Panc1 (cell line): ENCODE measurements around the gene MYH13. TPM values are rescaled to one million over a fixed set of nuclear protein-coding genes. Genes with fewer than 3 reads are reported as not detected.

Source experiments
- ATAC-seq: fragments of 200-7000 bp; cut with Tn5 transposase; 2 replicates; pipeline ENCODE4 v1.9.1; 2020; ENCODE audit warnings: mild to moderate bottlenecking, moderate library complexity
- BruUV-seq: library from RNA; stranded (reverse); fragments of 400-500 nt; replicated peaks from 2 replicates; lab custom pipeline; 2021; lab: Mats Ljungman, UMichigan
- CTCF ChIA-PET: fragments of 300-600 bp; sonication (Branson Sonifier 250); formaldehyde crosslinking; loops from one replicate; lab custom pipeline; 2022; ENCODE audit warnings: antibody characterized with exemption; lab: Charles Lee
- POLR2A ChIA-PET: fragments of 300-600 bp; sonication (Branson Sonifier 250); formaldehyde crosslinking; loops from one replicate; lab custom pipeline; 2022; ENCODE audit warnings: antibody characterized with exemption; lab: Charles Lee
- DNase-seq: peaks from one replicate; pipeline ENCODE4 v3.0.0-alpha.2; 2010; ENCODE audit warnings: low read depth, low spot score
- H3K27ac ChIP-seq: 2 replicates; pipeline ENCODE4 v1.5.1; 2011; ENCODE audit warnings: mild to moderate bottlenecking, low read length, inconsistent platforms
- H3K27me3 ChIP-seq: fragments of 200-500 bp; sonication (Bioruptor generic); 2 replicates; pipeline ENCODE4 v1.6.0; 2014; ENCODE audit warnings: low read length, inconsistent platforms; ENCODE audit not compliant: control insufficient read depth, insufficient read depth
- H3K36me3 ChIP-seq: fragments of 200-500 bp; sonication (Bioruptor generic); 2 replicates; pipeline ENCODE4 v1.5.1; 2014; ENCODE audit warnings: inconsistent platforms, mild to moderate bottlenecking, low read length, moderate library complexity; ENCODE audit not compliant: control insufficient read depth, insufficient read depth
- H3K4me1 ChIP-seq: 2 replicates; pipeline ENCODE4 v1.5.1; 2011; ENCODE audit warnings: inconsistent platforms, mild to moderate bottlenecking, low read length, moderate library complexity; ENCODE audit not compliant: control insufficient read depth, insufficient read depth
- H3K4me3 ChIP-seq, 2 experiments: 2 replicates each; pipeline ENCODE4 v1.5.1; 2011 to 2012; ENCODE audit warnings: low read depth in 2 of 2, low read length in 2 of 2, mild to moderate bottlenecking in 2 of 2, inconsistent platforms in 1 of 2, moderate library complexity in 1 of 2
- H3K9me3 ChIP-seq: fragments of 200-500 bp; sonication (Bioruptor generic); 2 replicates; pipeline ENCODE4 v1.5.1; 2014; ENCODE audit warnings: low read depth, mild to moderate bottlenecking, inconsistent platforms, low read length, moderate library complexity; ENCODE audit not compliant: control insufficient read depth, insufficient read depth
- CTCF ChIP-seq: fragments of 450-650 bp; IDR thresholded peaks from 2 replicates; pipeline ENCODE4 v1.5.1; 2017; ENCODE audit warnings: mild to moderate bottlenecking
- POLR2AphosphoS5 ChIP-seq: IDR thresholded peaks from 2 replicates; pipeline ENCODE4 v1.6.1; 2012; ENCODE audit warnings: mild to moderate bottlenecking, low read depth, low read length, moderate library complexity
- REST ChIP-seq, 2 experiments: IDR thresholded peaks; 2 replicates each; pipeline ENCODE4 v1.6.1; 2011 to 2012; ENCODE audit warnings: low read depth in 2 of 2, control low read depth in 1 of 2, low read length in 1 of 2, mild to moderate bottlenecking in 1 of 2, moderate library complexity in 1 of 2; ENCODE audit not compliant: insufficient read depth in 1 of 2
- SIN3A ChIP-seq: IDR thresholded peaks from 2 replicates; pipeline ENCODE4 v1.6.1; 2012; ENCODE audit warnings: low read depth, mild to moderate bottlenecking, low read length, moderate library complexity, borderline replicate concordance; ENCODE audit not compliant: insufficient read depth
- TCF7L2 ChIP-seq: IDR thresholded peaks from 2 replicates; pipeline ENCODE4 v1.6.1; 2011; ENCODE audit warnings: mild to moderate bottlenecking, low read depth, low read length, inconsistent platforms
- in situ Hi-C: cut with HindIII; loops from 2 replicates; pipeline ENCODE4 v1.10.0; 2016; ENCODE audit warnings: low sequenced_read_pairs, low pct_unique_long_range_greater_than_20kb
- intact Hi-C: fragments of 100-400 bp; cut with micrococcal nuclease; formaldehyde crosslinking; loops from one replicate; pipeline ENCODE4 v1.10.0; 2022; ENCODE audit not compliant: unreplicated experiment
- total RNA-seq: library from RNA; stranded (reverse); gene quantifications from one replicate; pipeline ENCODE4 v1.2.1, GENCODE V29; 2021; ENCODE audit not compliant: unreplicated experiment

Gene MYH13
- total RNA-seq, 1 experiment from 2014 or later = not detected

GRCh38 chr17:10286324-10286723 lies 86.5 kb downstream of the MYH13 start:
- DNase-seq (no peak), ATAC-seq (no peak)
- TF ChIP-seq SIN3A (no peak), POLR2AphosphoS5 (no peak)
- intact Hi-C loops (no loop called here), in situ Hi-C loops (no loop called here)
- ChIA-PET CTCF (no interaction called here), POLR2A (no interaction called here)
- Histone ChIP-seq H3K27me3 (no peaks in the 10 kb centered on the region; the same call in 1 of the 2 replicates), H3K9me3 (no peaks in the 10 kb centered on the region), H3K36me3 (no peaks in the 10 kb centered on the region), H3K4me3 (no peak overlapping the region), H3K4me1 (no peaks in the 10 kb centered on the region), H3K27ac (no peak overlapping the region)
- no TSS peak for BruUV-seq

GRCh38 chr17:10285896-10286295 lies 86.9 kb downstream of the MYH13 start:
- no peak for ATAC-seq
- no TSS peak for BruUV-seq
- TF ChIP-seq CTCF (no peak), SIN3A (no peak), TCF7L2 (no peak), REST (IDR thresholded peaks at IDR 0.05; ENCODE audit: insufficient read depth in 1 of 2, low read depth in 2 of 2, low read length in 1 of 2) (no peak), POLR2AphosphoS5 (no peak)
- no peak for DNase-seq
- ChIA-PET CTCF (no interaction called here), POLR2A (no interaction called here)
- H3K4me3 ChIP-seq = no peak overlapping the region
- intact Hi-C loops (no loop called here), in situ Hi-C loops (no loop called here)
- H3K4me1 ChIP-seq = no peaks in the 10 kb centered on the region
- H3K27ac ChIP-seq = no peak overlapping the region
- H3K27me3 ChIP-seq = no peaks in the 10 kb centered on the region; the same call in 1 of the 2 replicates
- H3K9me3 ChIP-seq = no peaks in the 10 kb centered on the region
- no peaks in the 10 kb centered on the region for H3K36me3 ChIP-seq

GRCh38 chr17:10280068-10280467 lies 92.7 kb downstream of the MYH13 start:
- ChIA-PET CTCF (no interaction called here), POLR2A (no interaction called here)
- no peaks in the 10 kb centered on the region for H3K36me3 ChIP-seq
- intact Hi-C loops = no loop called here
- no peaks in the 10 kb centered on the region for H3K9me3 ChIP-seq
- no peak overlapping the region for H3K4me3 ChIP-seq
- DNase-seq (no peak), ATAC-seq (no peak)
- in situ Hi-C loops = no loop called here
- no peaks in the 10 kb centered on the region; the same call in 1 of the 2 replicates for H3K27me3 ChIP-seq
- TF ChIP-seq CTCF = no peak
- no peak for TF ChIP-seq REST (IDR thresholded peaks at IDR 0.05; ENCODE audit: insufficient read depth in 1 of 2, low read depth in 2 of 2, low read length in 1 of 2)
- no TSS peak for BruUV-seq
- no peaks in the 10 kb centered on the region for H3K4me1 ChIP-seq
- H3K27ac ChIP-seq = no peak overlapping the region
